Neural cell (in vitro differentiated cells): ENCODE measurements around the gene XPNPEP3. TPM values are rescaled to one million over a fixed set of nuclear protein-coding genes. Genes with fewer than 3 reads are reported as not detected.

Source experiments
- H2AFZ ChIP-seq: fragments of 200-600, 300-800 bp; sonication (generic), shearing (Covaris generic); 2 replicates; pipeline ENCODE4 v1.6.0; 2014; ENCODE audit warnings: low read depth, mild to moderate bottlenecking, antibody characterized with exemption, low read length, moderate library complexity
- H3F3A ChIP-seq: fragments of 200-600 bp; shearing (Covaris generic); 2 replicates; pipeline ENCODE4 v1.6.1; 2016; ENCODE audit warnings: mild to moderate bottlenecking, moderate library complexity, mixed read lengths, antibody characterized with exemption, low read length; ENCODE audit not compliant: insufficient read depth, poor library complexity, severe bottlenecking
- H3K27ac ChIP-seq: fragments of 200-600, 300-800 bp; sonication (generic), shearing (Covaris generic); 2 replicates; pipeline ENCODE4 v1.5.1; 2014; ENCODE audit warnings: mild to moderate bottlenecking, low read length, moderate library complexity
- H3K27me3 ChIP-seq: fragments of 300-800, 200-600 bp; sonication (generic), shearing (Covaris generic); 2 replicates; pipeline ENCODE4 v1.6.0; 2014; ENCODE audit warnings: mild to moderate bottlenecking, low read depth, low read length, moderate library complexity; ENCODE audit not compliant: insufficient read depth
- H3K36me3 ChIP-seq: fragments of 300-800, 200-600 bp; sonication (generic), shearing (Covaris generic); 2 replicates; pipeline ENCODE4 v1.5.1; 2014; ENCODE audit warnings: mild to moderate bottlenecking, antibody characterized with exemption, low read length, moderate library complexity; ENCODE audit not compliant: insufficient read depth
- H3K4me2 ChIP-seq: fragments of 300-800, 200-600 bp; sonication (generic), shearing (Covaris generic); 2 replicates; pipeline ENCODE4 v1.6.0; 2014; ENCODE audit warnings: mild to moderate bottlenecking, low read length
- H3K4me3 ChIP-seq: fragments of 300-800, 200-600 bp; sonication (generic), shearing (Covaris generic); 2 replicates; pipeline ENCODE4 v1.5.1; 2014; ENCODE audit warnings: mild to moderate bottlenecking, low read length, moderate library complexity
- H3K79me2 ChIP-seq: fragments of 200-600 bp; shearing (Covaris generic); replicated peaks from 2 replicates; pipeline ENCODE4 v1.6.0; 2014; ENCODE audit warnings: mild to moderate bottlenecking, low read length, moderate library complexity; ENCODE audit not compliant: insufficient read depth
- H3K9ac ChIP-seq: fragments of 300-800, 200-600 bp; sonication (generic), shearing (Covaris generic); 2 replicates; pipeline ENCODE4 v1.6.1; 2016; ENCODE audit warnings: mild to moderate bottlenecking, low read length, mixed read lengths
- H3K9me2 ChIP-seq: fragments of 200-600 bp; shearing (Covaris generic); 2 replicates; pipeline ENCODE4 v1.6.1; 2016; ENCODE audit warnings: mild to moderate bottlenecking, low read length, mixed read lengths; ENCODE audit not compliant: insufficient read depth
- H3K9me3 ChIP-seq: fragments of 200-600, 300-800 bp; sonication (generic), shearing (Covaris generic); 2 replicates; pipeline ENCODE4 v1.6.1; 2016; ENCODE audit warnings: mild to moderate bottlenecking, mixed run types, low read length, moderate library complexity, mixed read lengths
- H4K20me1 ChIP-seq: fragments of 200-600 bp; shearing (Covaris generic); 2 replicates; pipeline ENCODE4 v1.6.1; 2016; ENCODE audit warnings: mild to moderate bottlenecking, mixed run types; ENCODE audit not compliant: insufficient read depth
- CTCF ChIP-seq: fragments of 450-650 bp; IDR thresholded peaks from 2 replicates; pipeline ENCODE4 v1.5.1; 2014; ENCODE audit warnings: antibody characterized with exemption, mild to moderate bottlenecking, moderate library complexity; ENCODE audit not compliant: poor library complexity, severe bottlenecking
- EP300 ChIP-seq: fragments of 450-650 bp; conservative IDR thresholded peaks from 2 replicates; pipeline ENCODE4 v1.6.1; 2014; ENCODE audit warnings: antibody characterized with exemption, mild to moderate bottlenecking, moderate library complexity; ENCODE audit not compliant: poor library complexity, severe bottlenecking
- EZH2 ChIP-seq: fragments of 200-600, 300-800 bp; shearing (Covaris generic), sonication (generic); IDR thresholded peaks from 2 replicates; pipeline ENCODE4 v1.6.1; 2014; ENCODE audit warnings: antibody characterized with exemption, low read length, borderline replicate concordance, mild to moderate bottlenecking; ENCODE audit not compliant: insufficient read depth, poor library complexity, severe bottlenecking
- MXI1 ChIP-seq: fragments of 450-650 bp; conservative IDR thresholded peaks from 2 replicates; pipeline ENCODE4 v1.6.1; 2014; ENCODE audit warnings: antibody characterized with exemption, mild to moderate bottlenecking; ENCODE audit not compliant: poor library complexity, severe bottlenecking
- POLR2AphosphoS5 ChIP-seq: IDR thresholded peaks from 2 replicates; pipeline ENCODE4 v1.6.1; 2012
- RAD21 ChIP-seq: fragments of 450-650 bp; conservative IDR thresholded peaks from 2 replicates; pipeline ENCODE4 v1.6.1; 2014; ENCODE audit warnings: antibody characterized with exemption, mild to moderate bottlenecking, moderate library complexity
- REST ChIP-seq: IDR thresholded peaks from 2 replicates; pipeline ENCODE4 v1.6.1; 2012; ENCODE audit warnings: borderline replicate concordance
- SMC3 ChIP-seq: fragments of 450-650 bp; conservative IDR thresholded peaks from 2 replicates; pipeline ENCODE4 v1.6.1; 2014; ENCODE audit warnings: antibody characterized with exemption, mild to moderate bottlenecking, moderate library complexity; ENCODE audit not compliant: poor library complexity
- TAF1 ChIP-seq: IDR thresholded peaks from 2 replicates; pipeline ENCODE4 v1.6.1; 2012; ENCODE audit warnings: low read depth
- polyA plus RNA-seq: library from polyadenylated mRNA; depleted of rRNA; stranded (reverse); fragments of >200 nt; gene quantifications from 2 replicates; pipeline ENCODE4 v1.2.3, GENCODE V29; 2014

XPNPEP3 gene
- polyA plus RNA-seq, 1 donor from 2014 or later = 5.2 TPM

GRCh38 chr22:40967111-40967760 is 110.3 kb downstream of the XPNPEP3 start:
- Histone ChIP-seq H3K36me3 (peaks cover 7% of the 10 kb centered on the region), H3K27ac (no peak overlapping the region)
- TF ChIP-seq TAF1 (no peak), CTCF (no peak), POLR2AphosphoS5 (no peak), EZH2 (no peak), REST (no peak), RAD21 (no peak), EP300 (no peak), SMC3 (no peak), MXI1 (no peak)

GRCh38 chr22:40972587-40972986 is 115.6 kb downstream of the XPNPEP3 start:
- H3K36me3 ChIP-seq = no peaks in the 10 kb centered on the region
- no peak overlapping the region for H3K4me2 ChIP-seq
- H3K9me3 ChIP-seq = no peaks in the 10 kb centered on the region

More at GRCh38 chr22:40967111-40967760, 110.3 kb downstream of the XPNPEP3 start:
- Histone ChIP-seq H3K27me3 (no peaks in the 10 kb centered on the region), H4K20me1 (no peaks in the 10 kb centered on the region), H3K9me3 (no peaks in the 10 kb centered on the region), H3K9me2 (no peaks in the 10 kb centered on the region), H3F3A (no peaks in the 10 kb centered on the region), H3K9ac (no peak overlapping the region), H3K79me2 (no peaks in the 10 kb centered on the region), H3K4me2 (no peak overlapping the region), H2AFZ (no peak overlapping the region), H3K4me3 (no peak overlapping the region)

More at GRCh38 chr22:40972587-40972986, 115.6 kb downstream of the XPNPEP3 start:
- no peaks in the 10 kb centered on the region for H3K9me2 ChIP-seq
- no peak for TF ChIP-seq EP300
- no peak for TF ChIP-seq POLR2AphosphoS5
- no peak for TF ChIP-seq REST
- no peak for TF ChIP-seq SMC3
- TF ChIP-seq CTCF = no peak
- TF ChIP-seq TAF1 = no peak
- TF ChIP-seq EZH2 = no peak
- no peak for TF ChIP-seq RAD21
- no peak for TF ChIP-seq MXI1
- H3K9ac ChIP-seq = no peak overlapping the region
- no peak overlapping the region for H2AFZ ChIP-seq
- no peaks in the 10 kb centered on the region for H3K27me3 ChIP-seq
- no peak overlapping the region for H3K4me3 ChIP-seq
- no peaks in the 10 kb centered on the region for H4K20me1 ChIP-seq
- no peaks in the 10 kb centered on the region for H3F3A ChIP-seq
- no peaks in the 10 kb centered on the region for H3K79me2 ChIP-seq
- H3K27ac ChIP-seq = no peak overlapping the region
